IMR-90 (cell line): Measurements from ENCODE around the gene USP35. TPM values are rescaled to one million over a fixed set of nuclear protein-coding genes. Genes with fewer than 3 reads are reported as not detected.

Experiments used
- ATAC-seq: fragments of 200-7000 bp; cut with Tn5 transposase; 2 replicates; pipeline ENCODE4 v1.9.1; 2020; ENCODE audit warnings: low read depth, mild to moderate bottlenecking, moderate library complexity
- BruUV-seq: library from RNA; stranded (reverse); fragments of 400-500 nt; replicated peaks from 2 replicates; lab custom pipeline; 2021; lab: Mats Ljungman, UMichigan
- CTCF ChIA-PET: fragments of 300-600 bp; formaldehyde crosslinking; extraction: SDS; loops from one replicate; lab custom pipeline; 2021; ENCODE audit warnings: antibody characterized with exemption; lab: Yijun Ruan, JAX
- POLR2A ChIA-PET: fragments of 300-600 bp; sonication (Branson Sonifier 250); formaldehyde crosslinking; loops from one replicate; lab custom pipeline; 2022; ENCODE audit warnings: antibody characterized with exemption; ENCODE audit not compliant: unreplicated experiment; lab: Charles Lee
- DNase-seq: peaks from one replicate; pipeline ENCODE4 v3.0.0; 2013
- H2AFZ ChIP-seq: replicated peaks from 2 replicates; pipeline ENCODE3; 2013; ENCODE audit warnings: low read length, mild to moderate bottlenecking; ENCODE audit not compliant: poor library complexity
- H2AK5ac ChIP-seq: 2 replicates; pipeline ENCODE4 v1.6.1; 2013; ENCODE audit warnings: low read depth, low read length, inconsistent platforms
- H2AK9ac ChIP-seq: replicated peaks from 2 replicates; pipeline ENCODE3; 2013; ENCODE audit warnings: mild to moderate bottlenecking, low read depth, low read length, moderate library complexity; ENCODE audit not compliant: poor library complexity
- H2BK120ac ChIP-seq: 2 replicates; pipeline ENCODE4 v1.6.1; 2013; ENCODE audit warnings: low read depth, low read length, inconsistent platforms
- H2BK15ac ChIP-seq: 3 replicates; pipeline ENCODE4 v1.6.1; 2013; ENCODE audit warnings: low read depth, low read length, inconsistent platforms
- H2BK20ac ChIP-seq: 2 replicates; pipeline ENCODE4 v1.6.1; 2013; ENCODE audit warnings: low read depth, mild to moderate bottlenecking, inconsistent platforms, low read length, moderate library complexity
- H2BK5ac ChIP-seq: 2 replicates; pipeline ENCODE4 v1.6.1; 2013; ENCODE audit warnings: mild to moderate bottlenecking, low read depth, low read length, inconsistent platforms; ENCODE audit not compliant: poor library complexity, severe bottlenecking
- H3K14ac ChIP-seq: replicated peaks from 2 replicates; pipeline ENCODE4 v1.6.1; 2013; ENCODE audit warnings: low read depth, low read length, inconsistent platforms
- H3K18ac ChIP-seq: 2 replicates; pipeline ENCODE4 v1.6.1; 2013; ENCODE audit warnings: low read depth, low read length, control low read depth
- H3K23ac ChIP-seq: 2 replicates; pipeline ENCODE4 v1.6.1; 2013; ENCODE audit warnings: low read depth, low read length, inconsistent platforms
- H3K27ac ChIP-seq: 2 replicates; pipeline ENCODE4 v1.5.1; 2013; ENCODE audit warnings: mild to moderate bottlenecking, control low read depth, low read length; ENCODE audit not compliant: insufficient read depth
- H3K27me3 ChIP-seq: 2 replicates; pipeline ENCODE4 v1.6.1; 2013; ENCODE audit warnings: low read length; ENCODE audit not compliant: control insufficient read depth, insufficient read depth
- H3K36me3 ChIP-seq: 2 replicates; pipeline ENCODE4 v1.6.1; 2013; ENCODE audit warnings: low read length, mixed read lengths; ENCODE audit not compliant: control insufficient read depth, insufficient read depth
- H3K4ac ChIP-seq: 2 replicates; pipeline ENCODE4 v1.6.1; 2013; ENCODE audit warnings: low read depth, low read length, inconsistent platforms
- H3K4me1 ChIP-seq: 2 replicates; pipeline ENCODE4 v1.6.1; 2013; ENCODE audit warnings: low read length, mixed read lengths; ENCODE audit not compliant: control insufficient read depth, insufficient read depth
- H3K4me2 ChIP-seq: 2 replicates; pipeline ENCODE4 v1.6.1; 2013; ENCODE audit warnings: low read depth, mild to moderate bottlenecking, control low read depth, low read length, moderate library complexity
- H3K4me3 ChIP-seq: 2 replicates; pipeline ENCODE4 v1.5.1; 2013; ENCODE audit warnings: low read depth, mild to moderate bottlenecking, control low read depth, low read length, moderate library complexity; ENCODE audit not compliant: insufficient read depth
- H3K56ac ChIP-seq: 2 replicates; pipeline ENCODE4 v1.6.1; 2013; ENCODE audit warnings: low read length, inconsistent platforms; ENCODE audit not compliant: insufficient read depth; ENCODE audit errors: extremely low read depth
- H3K79me1 ChIP-seq, 2 experiments: 2 replicates each; pipeline ENCODE4 v1.6.1; 2013; ENCODE audit warnings: low read length in 2 of 2, inconsistent platforms in 1 of 2, low read depth in 1 of 2
- H3K9ac ChIP-seq: 2 replicates; pipeline ENCODE4 v1.6.1; 2013; ENCODE audit warnings: low read depth, low read length, control low read depth
- H3K9me1 ChIP-seq: 2 replicates; pipeline ENCODE4 v1.6.1; 2013; ENCODE audit warnings: low read length, inconsistent platforms; ENCODE audit not compliant: insufficient read depth
- H3K9me3 ChIP-seq: 2 replicates; pipeline ENCODE4 v1.6.1; 2013; ENCODE audit warnings: low read length; ENCODE audit not compliant: control insufficient read depth, insufficient read depth
- H4K20me1 ChIP-seq: 2 replicates; pipeline ENCODE4 v1.6.1; 2013; ENCODE audit warnings: low read length, inconsistent platforms; ENCODE audit not compliant: insufficient read depth
- H4K5ac ChIP-seq: 2 replicates; pipeline ENCODE4 v1.6.1; 2013; ENCODE audit warnings: mild to moderate bottlenecking, low read depth, low read length, control low read depth
- H4K8ac ChIP-seq, 2 experiments: 2 replicates each; pipeline ENCODE4 v1.6.1; 2013; ENCODE audit warnings: low read depth in 2 of 2, low read length in 2 of 2, control low read depth in 1 of 2, inconsistent platforms in 1 of 2
- H4K91ac ChIP-seq: 2 replicates; pipeline ENCODE4 v1.6.1; 2013; ENCODE audit warnings: low read depth, low read length, inconsistent platforms; ENCODE audit not compliant: insufficient read depth
- BHLHE40 ChIP-seq: fragments of 150-350 bp; IDR thresholded peaks from 2 replicates; pipeline ENCODE4 v1.6.1; 2016; ENCODE audit warnings: mild to moderate bottlenecking, low read depth, low read length
- CEBPB ChIP-seq: IDR thresholded peaks from 2 replicates; pipeline ENCODE4 v1.6.1; 2012; ENCODE audit warnings: low read depth, low read length, improper control_type of control experiment
- CHD1 ChIP-seq: IDR thresholded peaks from 2 replicates; pipeline ENCODE4 v1.6.1; 2012; ENCODE audit warnings: low read depth, low read length, improper control_type of control experiment
- CTCF ChIP-seq: conservative IDR thresholded peaks from 2 replicates; pipeline ENCODE4 v1.5.1; 2012; ENCODE audit warnings: mild to moderate bottlenecking, low read depth, low read length, improper control_type of control experiment
- FOS ChIP-seq: fragments of 150-350 bp; IDR thresholded peaks from 2 replicates; pipeline ENCODE4 v1.6.1; 2016; ENCODE audit warnings: low read depth, low read length
- MAFK ChIP-seq: IDR thresholded peaks from 2 replicates; pipeline ENCODE4 v1.6.1; 2012; ENCODE audit warnings: low read depth, low read length, improper control_type of control experiment
- MAZ ChIP-seq: IDR thresholded peaks from 2 replicates; pipeline ENCODE4 v1.6.1; 2012; ENCODE audit warnings: low read depth, mild to moderate bottlenecking, low read length, improper control_type of control experiment, moderate library complexity, borderline replicate concordance
- MXI1 ChIP-seq: IDR thresholded peaks from 2 replicates; pipeline ENCODE4 v1.6.1; 2012; ENCODE audit warnings: low read depth, mild to moderate bottlenecking, low read length, moderate library complexity, borderline replicate concordance
- NFE2L2 ChIP-seq: fragments of 150-350 bp; IDR thresholded peaks from 2 replicates; pipeline ENCODE4 v1.6.1; 2016; ENCODE audit warnings: low read depth, mild to moderate bottlenecking, low read length
- POLR2A ChIP-seq: IDR thresholded peaks from 2 replicates; pipeline ENCODE4 v1.6.1; 2012; ENCODE audit warnings: mild to moderate bottlenecking, low read depth, low read length
- RAD21 ChIP-seq: IDR thresholded peaks from 2 replicates; pipeline ENCODE4 v1.6.1; 2012; ENCODE audit warnings: low read length, improper control_type of control experiment
- RCOR1 ChIP-seq: IDR thresholded peaks from 2 replicates; pipeline ENCODE4 v1.6.1; 2012; ENCODE audit warnings: mild to moderate bottlenecking, low read length, improper control_type of control experiment; ENCODE audit not compliant: insufficient replicate concordance
- RFX5 ChIP-seq: IDR thresholded peaks from 2 replicates; pipeline ENCODE4 v1.8.0; 2012; ENCODE audit warnings: low read depth, mild to moderate bottlenecking, low read length, moderate library complexity
- SMC3 ChIP-seq: fragments of 150-350 bp; IDR thresholded peaks from 2 replicates; pipeline ENCODE4 v1.6.1; 2016; ENCODE audit warnings: low read depth, mild to moderate bottlenecking, antibody characterized with exemption, low read length, moderate library complexity
- USF2 ChIP-seq: fragments of 150-350 bp; IDR thresholded peaks from 2 replicates; pipeline ENCODE4 v1.6.1; 2017; ENCODE audit warnings: mild to moderate bottlenecking, antibody characterized with exemption, low read length, low read depth
- WGBS, 2 experiments: methylation state at CpG; one replicate each; pipeline versions ENCODE4 v1.1.5 to v1.1.7; 2013; ENCODE audit warnings: missing lambda C conversion rate in 2 of 2; ENCODE audit not compliant: insufficient read length in 1 of 2; ENCODE audit errors: extremely low coverage in 2 of 2; 5-methylcytosine and 5-hydroxymethylcytosine counted together
- dilution Hi-C: fragments of 300-500 bp; cut with HindIII; formaldehyde crosslinking; loops from one replicate; pipeline ENCODE4 v1.14.3; 2018; ENCODE audit warnings: low sequenced_read_pairs; ENCODE audit not compliant: unreplicated experiment
- in situ Hi-C: fragments of 300-500 bp; cut with MboI; formaldehyde crosslinking; loops from 3 replicates; pipeline ENCODE4 v1.14.3; 2019; ENCODE audit warnings: low sequenced_read_pairs, inconsistent platforms, mixed read lengths
- intact Hi-C: fragments of 100-400 bp; cut with micrococcal nuclease; formaldehyde crosslinking; loops from 2 replicates; pipeline ENCODE4 v1.10.0; 2022
- polyA plus RNA-seq, 3 experiments: library from polyadenylated mRNA; depleted of rRNA; stranded (reverse); fragments of >200 nt; gene quantifications; 2 replicates each; pipeline ENCODE4 v1.2.3, GENCODE V29; 2012; ENCODE audit warnings: low replicate concordance in 1 of 3
- total RNA-seq: library from RNA; depleted of rRNA; stranded (reverse); fragments of >200 nt; gene quantifications from 2 replicates; pipeline ENCODE4 v1.2.3, GENCODE V29; 2012
- TF ChIP-seq, protein P1 (sequence below): fragments of 150-350 bp; IDR thresholded peaks from 2 replicates; pipeline ENCODE4 v1.6.1; 2016; ENCODE audit warnings: low read depth, mild to moderate bottlenecking, low read length, moderate library complexity, borderline replicate concordance

Gene USP35
- total and polyA plus RNA-seq, 2 of the 4 experiments (the other 2 are of a cell fraction): 2.7 to 11.3 TPM

GRCh38 chr11:78150346-78150745 is 38.4 kb upstream of the USP35 start:
- BruUV-seq: no TSS peak
- Histone ChIP-seq H3K4ac (no peak overlapping the region), H2BK20ac (no peak overlapping the region), H3K36me3 (no peaks in the 10 kb centered on the region), H2AK5ac (no peak overlapping the region), H3K79me1 (no peaks in the 10 kb centered on the region), H3K23ac (no peak overlapping the region), H3K56ac (no peak overlapping the region), H3K9me1 (no peaks in the 10 kb centered on the region), H3K4me3 (no peak overlapping the region), H3K18ac (no peak overlapping the region), H3K4me2 (no peak overlapping the region), H3K9ac (no peak overlapping the region), H2BK15ac (no peak overlapping the region), H3K9me3 (no peaks in the 10 kb centered on the region), H4K5ac (no peak overlapping the region), H2BK120ac (no peak overlapping the region), H3K4me1 (no peaks in the 10 kb centered on the region), H3K27me3 (no peaks in the 10 kb centered on the region), H4K8ac (no peak overlapping the region), H4K91ac (no peak overlapping the region), H2BK5ac (no peak overlapping the region), H4K20me1 (no peaks in the 10 kb centered on the region), H3K14ac (no peak overlapping the region), H3K27ac (no peak overlapping the region), H2AK9ac (no peak overlapping the region), H2AFZ (no peak overlapping the region)
- CTCF ChIA-PET: interaction anchor here (0.7 to 2.4 kb wide), 7 partner anchors 9 to 414 kb away, joined by 3 to 11 read pairs (median 5); partner anchors contain the start of genes KCTD21 and USP35
- no CpG with 5 or more reads among the region's 4 CpGs for WGBS, 2 experiments
- DNase-seq: no peak
- POLR2A ChIA-PET: no interaction called here
- in situ Hi-C loops: loop anchor here (5.0 kb wide), 1 partner anchor 417 kb away; no protein-coding TSS in a partner anchor
- dilution Hi-C loops: no loop called here
- no peak for ATAC-seq
- intact Hi-C loops: no loop called here
- TF ChIP-seq RAD21: no peak
- TF ChIP-seq CEBPB: no peak
- TF ChIP-seq CHD1: no peak
- TF ChIP-seq BHLHE40: no peak
- no peak for TF ChIP-seq USF2
- TF ChIP-seq MAFK: no peak
- TF ChIP-seq NFE2L2: no peak
- no peak for TF ChIP-seq SMC3
- TF ChIP-seq, protein P1, sequence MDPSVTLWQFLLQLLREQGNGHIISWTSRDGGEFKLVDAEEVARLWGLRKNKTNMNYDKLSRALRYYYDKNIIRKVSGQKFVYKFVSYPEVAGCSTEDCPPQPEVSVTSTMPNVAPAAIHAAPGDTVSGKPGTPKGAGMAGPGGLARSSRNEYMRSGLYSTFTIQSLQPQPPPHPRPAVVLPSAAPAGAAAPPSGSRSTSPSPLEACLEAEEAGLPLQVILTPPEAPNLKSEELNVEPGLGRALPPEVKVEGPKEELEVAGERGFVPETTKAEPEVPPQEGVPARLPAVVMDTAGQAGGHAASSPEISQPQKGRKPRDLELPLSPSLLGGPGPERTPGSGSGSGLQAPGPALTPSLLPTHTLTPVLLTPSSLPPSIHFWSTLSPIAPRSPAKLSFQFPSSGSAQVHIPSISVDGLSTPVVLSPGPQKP: no peak
- TF ChIP-seq CTCF: no peak
- no peak for TF ChIP-seq FOS
- TF ChIP-seq POLR2A: no peak
- TF ChIP-seq RFX5: no peak
- no peak for TF ChIP-seq MAZ
- TF ChIP-seq MXI1: no peak
- no peak for TF ChIP-seq RCOR1
